HS-5 (cell line): ENCODE results near the gene SGCD.

Source experiments
- DNase-seq: peaks from one replicate; pipeline ENCODE4 v3.0.0-alpha.2; 2012; ENCODE audit warnings: low read depth

Gene SGCD

DNA sequence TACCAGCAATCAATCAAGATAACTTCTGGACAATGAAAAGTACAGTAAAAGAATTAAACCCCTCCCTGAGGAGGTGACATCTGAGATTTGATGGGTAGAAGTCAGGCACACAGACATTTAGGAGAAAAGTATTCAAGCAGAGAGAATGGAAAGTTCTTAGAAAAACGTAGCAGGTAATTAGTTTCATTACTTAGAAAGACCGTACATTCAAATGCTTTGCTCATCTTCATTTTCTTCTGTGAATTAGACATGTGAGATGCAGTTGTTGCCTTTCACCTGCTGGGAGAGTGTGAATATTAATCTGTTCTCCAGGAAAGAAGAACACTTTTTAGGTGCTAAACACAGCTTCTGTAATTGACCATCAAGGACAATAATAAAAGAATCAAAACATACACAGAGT is 451.8 kb downstream of the SGCD start:
- DNase-seq = no peak

DNA sequence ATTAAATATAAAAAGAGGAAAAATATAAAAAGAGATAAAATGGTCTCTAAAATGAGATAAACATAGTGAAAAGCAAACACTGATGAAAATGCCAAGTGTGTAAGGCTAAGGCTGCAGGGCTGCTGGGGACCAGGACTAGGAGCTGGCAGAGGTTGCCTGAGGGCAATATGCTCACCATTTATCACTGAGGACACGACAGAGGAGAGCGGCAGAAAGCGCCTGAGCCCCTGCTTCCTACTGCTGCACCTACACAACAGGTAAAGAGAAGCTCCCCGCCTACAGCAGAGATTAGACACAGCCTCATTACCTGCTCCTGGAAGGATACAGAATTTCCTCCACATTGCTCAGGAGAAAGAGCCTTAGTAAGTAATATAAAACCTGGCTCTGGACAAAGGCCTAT is 452.5 kb downstream of the SGCD start:
- no peak for DNase-seq

DNA sequence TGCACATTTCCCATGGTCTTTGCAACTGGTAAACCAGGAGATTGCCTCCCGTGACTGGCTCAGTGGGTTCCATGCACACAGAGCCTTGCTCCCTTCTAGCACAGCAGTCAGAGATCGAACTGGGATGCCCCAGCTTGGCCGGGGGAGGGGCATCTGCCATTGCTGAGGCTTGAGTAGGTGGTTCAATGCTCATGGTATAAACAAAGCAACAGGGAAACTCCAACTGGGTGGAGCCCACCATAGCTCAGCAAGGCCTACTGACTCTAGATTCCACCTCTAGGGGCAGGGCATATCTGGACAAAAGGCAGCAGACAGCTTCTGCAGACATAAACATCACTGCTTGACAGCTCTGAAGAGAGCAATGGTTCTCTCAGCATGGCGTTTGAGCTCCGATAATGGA is 456.1 kb downstream of the SGCD start:
- no peak for DNase-seq

DNA sequence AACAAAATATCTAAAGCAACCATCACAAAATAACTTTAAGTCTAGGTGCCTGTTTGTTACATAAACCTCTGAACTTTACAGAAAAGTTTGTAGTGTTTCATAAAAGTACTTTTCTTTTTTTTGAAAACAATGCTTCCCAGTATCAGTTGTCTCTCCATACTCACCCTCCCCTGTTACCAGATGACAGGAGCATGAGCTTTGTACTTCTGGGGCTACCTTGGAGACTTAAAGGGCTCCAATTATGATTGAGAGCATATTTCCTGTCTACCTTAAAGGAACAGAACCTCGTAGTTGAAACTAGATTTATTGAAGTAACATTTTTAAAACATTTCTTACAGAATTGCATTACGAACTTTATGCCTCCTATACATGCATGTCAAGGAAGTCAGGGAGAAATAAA is 467.7 kb downstream of the SGCD start:
- DNase-seq = no peak

DNA sequence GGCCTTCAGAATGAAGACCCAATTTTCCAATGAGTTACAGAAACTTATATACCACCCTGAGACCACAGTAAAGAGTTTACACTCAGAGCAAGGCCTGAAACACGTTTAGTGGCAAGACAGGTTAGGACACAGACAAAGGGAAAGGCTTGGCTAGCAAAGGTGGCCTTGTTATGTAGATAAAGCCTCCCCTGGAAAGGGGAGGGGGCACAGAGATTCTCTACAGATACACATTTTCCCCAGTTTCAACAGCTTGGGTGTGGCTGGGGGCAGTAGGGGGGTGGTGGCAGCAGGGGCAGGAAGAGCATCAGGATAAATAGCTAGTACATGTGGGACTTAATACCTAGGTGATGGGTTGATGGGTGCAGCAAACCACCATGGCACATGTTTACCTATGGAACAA is 471.2 kb downstream of the SGCD start:
- DNase-seq = no peak

DNA sequence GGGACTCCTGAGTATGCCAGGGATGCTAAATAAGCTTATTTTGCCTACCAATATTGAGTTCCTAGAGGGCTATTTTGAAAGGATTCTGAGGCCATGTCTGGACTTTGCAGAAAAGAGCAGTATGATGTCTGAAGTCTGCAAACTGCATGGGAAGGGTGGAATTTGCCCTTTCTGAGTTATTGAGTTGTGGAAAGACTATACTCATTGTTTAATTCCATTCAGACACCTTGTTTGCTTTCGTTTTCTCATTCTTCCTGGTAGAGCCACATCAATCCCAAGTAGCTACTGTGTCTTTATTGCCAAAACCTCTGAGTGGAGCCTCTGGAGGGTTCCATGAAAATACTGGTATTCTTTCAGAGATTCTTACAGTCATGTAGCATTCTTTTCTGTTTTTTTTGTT is 472.2 kb downstream of the SGCD start:
- no peak for DNase-seq

DNA sequence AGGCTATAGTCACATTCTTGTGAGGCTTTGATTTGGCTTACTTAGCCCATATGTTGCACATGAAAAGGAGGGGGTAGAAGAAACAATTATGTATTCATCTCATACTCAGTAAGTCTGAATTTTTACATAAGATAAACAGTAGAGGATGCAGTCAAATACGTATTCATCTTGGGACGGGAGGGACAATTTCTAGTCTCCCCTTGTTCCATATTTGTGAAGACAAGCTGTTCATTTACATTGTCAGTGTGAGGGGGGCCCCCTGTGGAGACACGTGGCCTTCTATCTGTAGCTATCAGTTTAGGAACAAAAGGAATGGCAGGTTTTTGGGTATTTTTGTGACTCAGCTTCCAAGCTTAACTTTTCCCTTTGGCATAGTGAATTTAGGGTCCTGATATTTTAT is 474.0 kb downstream of the SGCD start:
- no peak for DNase-seq

DNA sequence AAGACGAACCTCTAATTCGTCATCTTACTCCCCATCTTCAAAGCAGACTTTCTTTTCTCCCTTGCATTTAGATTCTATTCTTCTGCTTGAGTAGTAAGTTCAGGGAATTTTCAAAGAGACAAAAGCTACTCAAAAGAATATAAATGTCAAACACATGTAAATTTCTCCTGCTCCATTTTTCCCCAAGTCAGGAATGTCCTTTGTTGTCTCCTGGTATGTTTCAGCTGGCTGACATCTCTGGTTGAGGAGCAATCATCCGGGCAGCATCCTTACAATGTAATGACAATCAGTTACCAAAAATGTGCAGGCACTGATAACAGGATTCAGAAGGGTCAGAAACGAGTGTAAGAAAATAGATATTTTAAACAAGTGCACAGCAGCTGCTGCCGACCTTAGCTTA is 475.5 kb downstream of the SGCD start:
- no peak for DNase-seq

DNA sequence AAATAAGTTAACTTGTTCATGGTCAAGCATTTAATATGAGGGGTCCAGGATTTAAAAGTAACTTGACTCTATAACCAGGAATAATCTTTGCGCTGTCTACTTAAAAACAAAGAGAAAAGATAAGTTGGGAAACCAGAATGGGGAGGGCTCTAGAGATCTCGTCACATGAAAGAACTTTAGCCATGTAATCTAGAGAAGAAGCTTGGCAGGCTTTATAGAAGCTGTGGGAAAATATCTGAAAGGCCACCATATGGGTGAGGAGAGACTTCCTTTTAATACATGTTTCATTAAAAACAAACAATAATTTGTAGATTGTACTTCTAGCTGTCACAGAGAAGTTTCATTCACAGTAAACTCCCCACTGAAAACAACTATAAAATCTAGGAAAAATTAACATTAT is 476.4 kb downstream of the SGCD start:
- DNase-seq = no peak

DNA sequence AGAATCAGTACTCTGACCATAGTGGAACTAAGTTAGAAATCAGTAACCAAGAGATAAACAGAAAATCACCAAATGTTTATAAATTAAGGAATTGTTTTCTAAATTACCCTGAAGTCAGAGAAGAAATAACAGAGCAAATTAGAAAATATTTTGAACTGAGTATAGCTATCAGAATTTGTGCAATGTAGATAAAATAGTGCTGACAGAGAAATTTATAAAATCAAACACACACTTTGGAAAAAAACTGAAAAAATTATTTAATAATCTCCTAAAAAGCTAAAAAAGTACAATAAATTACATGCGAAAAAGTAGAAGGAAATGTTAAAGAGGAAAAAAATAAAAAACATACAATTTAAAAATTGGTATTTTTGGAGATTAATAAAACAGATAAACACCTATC is 486.0 kb downstream of the SGCD start:
- DNase-seq = no peak

DNA sequence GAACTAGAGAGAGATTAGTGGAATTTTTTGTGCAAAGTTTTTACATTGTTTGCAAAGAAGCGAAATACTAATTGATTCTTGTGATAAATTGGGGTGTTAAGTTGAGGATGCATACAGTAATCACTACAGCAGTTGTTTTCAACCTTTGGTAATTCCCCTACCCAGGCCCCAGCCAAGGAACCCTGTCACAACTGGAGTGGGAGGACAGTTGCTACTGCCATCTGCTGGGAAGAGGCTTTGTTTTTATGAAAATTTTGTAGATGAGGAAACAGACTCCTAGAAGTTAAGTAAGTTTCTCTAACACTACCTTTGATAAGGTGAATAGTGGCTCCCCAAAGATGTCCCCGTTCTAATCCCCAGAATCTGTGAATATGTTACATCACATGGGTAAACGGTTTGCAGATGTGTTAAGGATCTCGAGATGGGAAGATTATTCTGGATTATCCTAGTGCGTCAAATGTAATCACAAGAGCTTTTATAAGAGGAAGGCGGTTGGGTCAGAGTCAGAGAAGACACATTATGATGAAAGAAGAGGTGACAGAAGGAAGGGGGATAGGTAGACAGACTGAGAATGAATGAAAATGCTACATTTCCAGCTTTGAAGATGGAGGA is 489.1 kb downstream of the SGCD start:
- no peak for DNase-seq
